Fibroblast of lung (primary cell): ENCODE data around the gene LIN52. TPM values are rescaled to one million over a fixed set of nuclear protein-coding genes. Genes with fewer than 3 reads are reported as not detected.

Source experiments
- DNase-seq, 2 donors: peaks; one replicate each; pipeline versions ENCODE4 v3.0.0 to v3.0.0-alpha.2; 2010; ENCODE audit warnings: low read depth in 2 of 2
- H2AFZ ChIP-seq: 2 replicates; pipeline ENCODE4 v1.5.1; 2012; ENCODE audit warnings: low read length, control low read depth, inconsistent platforms
- H3K27ac ChIP-seq: 2 replicates; pipeline ENCODE4 v1.5.1; 2011; ENCODE audit warnings: low read length, control low read depth; ENCODE audit not compliant: insufficient read depth
- H3K27me3 ChIP-seq: 2 replicates; pipeline ENCODE4 v1.5.1; 2011; ENCODE audit warnings: mild to moderate bottlenecking, low read length; ENCODE audit not compliant: control insufficient read depth, insufficient read depth
- H3K36me3 ChIP-seq: 2 replicates; pipeline ENCODE4 v1.5.1; 2011; ENCODE audit warnings: low read length; ENCODE audit not compliant: control insufficient read depth, insufficient read depth
- H3K4me1 ChIP-seq: 2 replicates; pipeline ENCODE4 v1.5.1; 2011; ENCODE audit warnings: low read length; ENCODE audit not compliant: control insufficient read depth, insufficient read depth; ENCODE audit errors: extremely low read depth
- H3K4me2 ChIP-seq: 2 replicates; pipeline ENCODE4 v1.5.1; 2011; ENCODE audit warnings: low read length, control low read depth; ENCODE audit not compliant: insufficient read depth; ENCODE audit errors: extremely low read depth
- H3K4me3 ChIP-seq, 4 experiments: fragments of 200-600 bp in 1 of 4; sonication (generic) in 1 of 4; replicated peaks in 1 of 4; 2 replicates each; pipeline ENCODE4 v1.5.1; 2011 to 2016; ENCODE audit warnings: low read length in 4 of 4, low read depth in 3 of 4, mild to moderate bottlenecking in 3 of 4, control low read depth in 2 of 4, inconsistent platforms in 1 of 4, mixed read lengths in 1 of 4; ENCODE audit not compliant: insufficient read depth in 1 of 4; ENCODE audit errors: control extremely low read depth in 1 of 4
- H3K79me2 ChIP-seq: 2 replicates; pipeline ENCODE4 v1.5.1; 2012; ENCODE audit warnings: mild to moderate bottlenecking, low read length, inconsistent platforms; ENCODE audit not compliant: control insufficient read depth, insufficient read depth
- H3K9ac ChIP-seq: 2 replicates; pipeline ENCODE4 v1.5.1; 2011; ENCODE audit warnings: mild to moderate bottlenecking, low read length, control low read depth; ENCODE audit not compliant: insufficient read depth
- H3K9me3 ChIP-seq: 2 replicates; pipeline ENCODE4 v1.5.1; 2012; ENCODE audit warnings: low read depth, low read length; ENCODE audit not compliant: control insufficient read depth, insufficient read depth
- H4K20me1 ChIP-seq: 2 replicates; pipeline ENCODE4 v1.5.1; 2011; ENCODE audit warnings: low read length; ENCODE audit not compliant: control insufficient read depth, insufficient read depth; ENCODE audit errors: extremely low read depth
- EZH2 ChIP-seq: IDR thresholded peaks from 2 replicates; pipeline ENCODE4 v1.5.1; 2012; ENCODE audit warnings: low read length, control low read depth, mild to moderate bottlenecking; ENCODE audit errors: missing control alignments
- polyA minus RNA-seq: library from RNA; depleted of rRNA, polyadenylated mRNA; stranded (reverse); fragments of >200 nt; gene quantifications from 2 replicates; pipeline ENCODE4 v1.2.3, GENCODE V29; 2011; ENCODE audit warnings: low replicate concordance
- polyA plus RNA-seq, 2 donors: library from polyadenylated mRNA; depleted of rRNA in 1 of 2; stranded (reverse) in 1 of 2; unstranded in 1 of 2; fragments of >200 nt; gene quantifications; 2 replicates each; pipeline ENCODE4 v1.2.1, GENCODE V29; 2011 to 2012; ENCODE audit warnings: missing spikeins in 1 of 2
- total RNA-seq: library from RNA; depleted of rRNA; stranded (reverse); fragments of >200 nt; gene quantifications from 2 replicates; pipeline ENCODE4 v1.2.1, GENCODE V29; 2014
- TF ChIP-seq, protein P1 (sequence below), 2 donors: IDR thresholded peaks in 1 of 2; conservative IDR thresholded peaks in 1 of 2; 1 replicate in 1 of 2; 2 replicates in 1 of 2; pipeline ENCODE4 v1.5.1; 2011 to 2012; ENCODE audit warnings: low read length in 2 of 2, control low read depth in 1 of 2, inconsistent platforms in 1 of 2, low read depth in 1 of 2, mild to moderate bottlenecking in 1 of 2

LIN52 gene, protein sequence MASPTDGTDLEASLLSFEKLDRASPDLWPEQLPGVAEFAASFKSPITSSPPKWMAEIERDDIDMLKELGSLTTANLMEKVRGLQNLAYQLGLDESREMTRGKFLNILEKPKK
- total RNA-seq, result 8.2 and 11.9 TPM in 2 replicates
- polyA plus RNA-seq, result 7.5 and 9.5 TPM in 2 replicates
- polyA plus RNA-seq (2012), result 5.1 and 6.6 TPM in 2 replicates
- 2.0 and 4.9 TPM in 2 replicates for polyA minus RNA-seq

DNA sequence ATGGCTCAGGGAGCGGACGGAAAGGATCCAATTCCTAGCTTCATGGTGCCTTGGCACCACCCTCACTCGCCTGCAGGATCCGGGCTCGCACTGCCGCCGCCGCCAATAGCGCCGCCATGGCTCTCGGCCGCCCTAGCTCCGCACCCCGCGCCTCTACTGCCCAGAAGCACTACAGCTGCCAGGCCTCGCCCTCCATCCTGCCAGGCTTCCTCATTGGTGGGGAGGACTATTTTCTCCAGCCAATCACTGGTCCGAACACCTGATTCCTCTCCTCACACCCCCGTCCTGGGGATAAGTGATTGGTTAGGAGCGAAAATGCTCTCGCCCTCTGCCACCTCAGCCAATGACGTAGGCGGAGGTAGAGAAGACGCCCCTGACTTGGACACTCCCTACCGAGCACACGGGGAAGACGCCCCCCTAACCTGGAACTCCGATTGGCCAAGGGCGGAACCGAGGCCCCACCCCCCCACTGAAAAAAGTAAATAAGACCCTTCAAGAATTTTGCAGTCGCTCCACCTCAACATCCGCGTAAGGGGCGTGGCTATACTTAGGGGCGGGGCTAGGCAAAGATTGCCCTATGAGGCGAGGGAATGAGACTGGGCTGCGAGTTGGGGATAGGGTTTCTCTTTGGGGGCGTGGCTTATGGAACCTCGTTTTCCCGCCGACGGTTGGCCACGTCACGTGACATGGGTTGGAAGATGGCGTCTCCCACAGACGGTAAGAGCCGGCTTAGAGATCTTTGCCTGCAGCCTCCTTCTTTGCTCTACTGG, at the start of gene LIN52, which contains the start of gene ALDH6A1:
Gene LIN52, plus strand, starts transcription at position 680 of the 770 bp plus-strand sequence. Its CDS starts 19 bp downstream, at position 699.
Gene ALDH6A1, minus strand, starts transcription at position 177 of the 770 bp plus-strand sequence. Its CDS starts 59 bp downstream, at position 118.
- H4K20me1 ChIP-seq, result no peaks in the 10 kb centered on the region
- peak within 1 kb of the TSS; percentile 86 for H3K9ac ChIP-seq
- peak within 1 kb of the TSS; percentile 94 for H3K27ac ChIP-seq
- no peaks in the 10 kb centered on the region for H3K4me1 ChIP-seq
- H3K79me2 ChIP-seq, result peaks cover 9% of the 10 kb centered on the region
- no peaks in the 10 kb centered on the region for H3K9me3 ChIP-seq
- peak within 1 kb of the TSS; percentile 73 to 95 (median 92) for H3K4me3 ChIP-seq
- H2AFZ ChIP-seq, result peak within 1 kb of the TSS; percentile 94
- DNase-seq, result peak; percentile 100
- H3K36me3 ChIP-seq, result no peaks in the 10 kb centered on the region
- H3K4me2 ChIP-seq, result peak within 1 kb of the TSS; percentile 94
- no peaks in the 10 kb centered on the region for H3K27me3 ChIP-seq
- TF ChIP-seq, protein P1, sequence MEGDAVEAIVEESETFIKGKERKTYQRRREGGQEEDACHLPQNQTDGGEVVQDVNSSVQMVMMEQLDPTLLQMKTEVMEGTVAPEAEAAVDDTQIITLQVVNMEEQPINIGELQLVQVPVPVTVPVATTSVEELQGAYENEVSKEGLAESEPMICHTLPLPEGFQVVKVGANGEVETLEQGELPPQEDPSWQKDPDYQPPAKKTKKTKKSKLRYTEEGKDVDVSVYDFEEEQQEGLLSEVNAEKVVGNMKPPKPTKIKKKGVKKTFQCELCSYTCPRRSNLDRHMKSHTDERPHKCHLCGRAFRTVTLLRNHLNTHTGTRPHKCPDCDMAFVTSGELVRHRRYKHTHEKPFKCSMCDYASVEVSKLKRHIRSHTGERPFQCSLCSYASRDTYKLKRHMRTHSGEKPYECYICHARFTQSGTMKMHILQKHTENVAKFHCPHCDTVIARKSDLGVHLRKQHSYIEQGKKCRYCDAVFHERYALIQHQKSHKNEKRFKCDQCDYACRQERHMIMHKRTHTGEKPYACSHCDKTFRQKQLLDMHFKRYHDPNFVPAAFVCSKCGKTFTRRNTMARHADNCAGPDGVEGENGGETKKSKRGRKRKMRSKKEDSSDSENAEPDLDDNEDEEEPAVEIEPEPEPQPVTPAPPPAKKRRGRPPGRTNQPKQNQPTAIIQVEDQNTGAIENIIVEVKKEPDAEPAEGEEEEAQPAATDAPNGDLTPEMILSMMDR (conservative IDR thresholded peaks at IDR 0.05 in 1 of 2, IDR thresholded peaks at IDR 0.05 in 1 of 2; ENCODE audit: low read depth in 1 of 2, low read length in 2 of 2), result no peak
- no peak for TF ChIP-seq EZH2

DNA sequence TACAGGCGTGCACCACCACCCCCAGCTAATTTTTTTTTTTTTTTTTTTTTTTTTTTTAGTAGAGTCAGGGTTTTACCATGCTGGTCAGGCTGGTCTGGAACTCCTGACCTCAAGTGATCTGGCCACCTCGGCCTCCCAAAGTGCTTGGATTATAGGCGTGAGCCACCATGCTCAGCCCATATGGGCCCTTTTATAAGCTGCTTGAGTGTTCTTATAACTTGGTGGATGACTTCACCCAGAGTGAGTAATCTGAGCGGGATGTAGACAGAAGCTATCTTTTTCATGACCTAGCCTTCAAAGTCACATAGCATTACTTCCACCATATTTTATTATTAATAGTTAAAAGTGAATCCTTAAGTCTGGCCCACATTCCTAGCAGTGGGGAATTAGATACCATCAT, 49.2 kb upstream of the LIN52 start:
- no peak overlapping the region for H2AFZ ChIP-seq
- TF ChIP-seq, protein P1 (conservative IDR thresholded peaks at IDR 0.05 in 1 of 2, IDR thresholded peaks at IDR 0.05 in 1 of 2; ENCODE audit: low read depth in 1 of 2, low read length in 2 of 2), result no peak
- no peak for TF ChIP-seq EZH2
- no peaks in the 10 kb centered on the region for H3K27me3 ChIP-seq
- no peaks in the 10 kb centered on the region for H3K36me3 ChIP-seq
- H3K4me2 ChIP-seq, result no peak overlapping the region
- H3K79me2 ChIP-seq, result no peaks in the 10 kb centered on the region
- no peaks in the 10 kb centered on the region for H3K9me3 ChIP-seq
- H4K20me1 ChIP-seq, result no peaks in the 10 kb centered on the region
- H3K9ac ChIP-seq, result no peak overlapping the region
- no peak overlapping the region for H3K27ac ChIP-seq
- no peaks in the 10 kb centered on the region for H3K4me1 ChIP-seq
- DNase-seq, result peak; percentile 29 to 66
- no peak overlapping the region for H3K4me3 ChIP-seq

DNA sequence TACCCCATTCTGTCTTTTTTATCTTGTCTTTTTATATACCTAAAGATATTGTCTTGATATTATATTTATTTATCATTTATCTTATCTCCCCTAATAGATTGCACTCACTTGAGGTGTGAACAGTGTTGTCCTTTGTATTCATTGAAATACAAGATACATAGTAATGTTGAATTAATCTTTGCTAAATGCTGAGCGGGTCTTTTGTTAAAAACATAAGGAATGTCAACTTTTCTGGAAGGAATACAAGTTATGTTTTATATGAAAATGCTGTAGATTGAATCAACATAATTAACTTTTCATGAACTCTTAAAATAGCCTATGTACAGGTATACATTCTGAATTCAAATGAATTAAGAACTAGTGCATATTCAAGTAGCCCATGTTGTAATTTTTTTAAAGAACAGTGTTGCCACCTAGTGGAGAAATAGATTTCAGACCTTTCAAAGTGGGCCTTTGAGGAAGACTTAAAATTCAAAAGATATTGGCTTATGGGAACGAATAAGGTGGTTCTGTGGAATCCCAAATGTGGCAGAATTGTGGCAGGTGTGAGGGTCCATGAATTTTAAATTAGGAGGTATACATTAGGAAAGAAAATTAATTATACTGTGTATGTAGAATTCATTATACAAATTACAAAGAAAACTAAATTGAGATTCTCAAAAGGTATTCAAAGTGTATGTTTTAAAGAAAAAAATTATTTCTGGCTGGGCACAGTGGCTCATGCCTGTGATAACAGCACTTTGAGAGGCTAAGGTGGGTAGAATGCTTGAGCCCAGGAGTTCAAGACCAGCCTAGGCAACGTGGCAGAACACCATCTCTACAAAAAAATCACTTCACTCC, 46.5 kb upstream of the LIN52 start:
- peak; percentile 46 to 76 for DNase-seq
- Histone ChIP-seq H3K27me3 (no peaks in the 10 kb centered on the region), H3K4me1 (no peaks in the 10 kb centered on the region), H3K9ac (no peak overlapping the region), H3K4me3 (no peak overlapping the region), H3K4me2 (no peak overlapping the region), H3K27ac (no peak overlapping the region), H3K79me2 (no peaks in the 10 kb centered on the region), H3K9me3 (no peaks in the 10 kb centered on the region), H4K20me1 (no peaks in the 10 kb centered on the region), H3K36me3 (no peaks in the 10 kb centered on the region), H2AFZ (no peak overlapping the region)
- TF ChIP-seq, protein P1 (conservative IDR thresholded peaks at IDR 0.05 in 1 of 2, IDR thresholded peaks at IDR 0.05 in 1 of 2; ENCODE audit: low read depth in 1 of 2, low read length in 2 of 2), result peak; percentile 20 to 55
- no peak for TF ChIP-seq EZH2
